HepG2 (cell line): ENCODE data around the gene PEX11G.

ENCODE experiments used
- GMEB2 ChIP-seq: IDR thresholded peaks from 2 replicates; pipeline ENCODE4 v1.6.1; 2016; ENCODE audit warnings: missing biosample characterization, missing genetic modification reagents, low read depth
- THRA ChIP-seq: sonication (generic); formaldehyde crosslinking; IDR thresholded peaks from 2 replicates; pipeline ENCODE4 v1.4.0; 2020; ENCODE audit warnings: missing genetic modification reagents, borderline replicate concordance
- YEATS2 ChIP-seq: sonication (generic); formaldehyde crosslinking; IDR thresholded peaks from 2 replicates; pipeline ENCODE4 v1.4.0; 2020; ENCODE audit warnings: missing genetic modification reagents, borderline replicate concordance
- ZBTB1 ChIP-seq: sonication (generic); formaldehyde crosslinking; IDR thresholded peaks from 2 replicates; pipeline ENCODE4 v1.4.0; 2020; ENCODE audit warnings: missing genetic modification reagents, borderline replicate concordance

GRCh38 chr19:7447648-7448047 is 41.2 kb downstream of the PEX11G start:
- TF ChIP-seq GMEB2 = no peak
- no peak for TF ChIP-seq THRA
- no peak for TF ChIP-seq ZBTB1
- TF ChIP-seq YEATS2 (CRISPR knock-in tag) = no peak
